ENCODE results near the gene TSTD1.
"Not testable (repeated sequence)": the region's sequence is repeated elsewhere in the genome, so short reads cannot be mapped to it uniquely, and the experiment has no call there.

TSTD1 gene

GRCh38 chr1:161069241-161069640 lies 30.5 kb upstream of the TSTD1 start:
- no peak for DNase-seq (ENCODE audit: low read depth in 2 of 2, low spot score in 1 of 2)

- DNase-seq (ENCODE audit: low read depth in 2 of 2, low spot score in 1 of 2) = peak; percentile 49 to 65
These were observed 29.8 kb upstream of the TSTD1 start for GRCh38 chr1:161068306-161069234.

GRCh38 chr1:161066694-161067093 lies 27.9 kb upstream of the TSTD1 start:
- no peak for DNase-seq (ENCODE audit: low read depth in 2 of 2, low spot score in 1 of 2)

- not testable (repeated sequence) for DNase-seq (ENCODE audit: low read depth in 2 of 2, low spot score in 1 of 2)
These were observed 26.9 kb upstream of the TSTD1 start for GRCh38 chr1:161065681-161066080.

- DNase-seq (ENCODE audit: low read depth in 2 of 2, low spot score in 1 of 2) = not testable (repeated sequence)
These were observed 25.2 kb upstream of the TSTD1 start for GRCh38 chr1:161063936-161064335.

- no peak for DNase-seq (ENCODE audit: low read depth in 2 of 2, low spot score in 1 of 2)
These were observed 22.7 kb upstream of the TSTD1 start for GRCh38 chr1:161061419-161061818.

- no peak for DNase-seq (ENCODE audit: low read depth in 2 of 2, low spot score in 1 of 2)
These were observed 20.5 kb upstream of the TSTD1 start for GRCh38 chr1:161059293-161059692.

GRCh38 chr1:161054805-161055204 lies 16.0 kb upstream of the TSTD1 start:
- no peak for DNase-seq (ENCODE audit: low read depth in 2 of 2, low spot score in 1 of 2)

GRCh38 chr1:161054232-161054631 lies 15.5 kb upstream of the TSTD1 start:
- no peak for DNase-seq (ENCODE audit: low read depth in 2 of 2, low spot score in 1 of 2)

- no peak for DNase-seq (ENCODE audit: low read depth in 2 of 2, low spot score in 1 of 2)
These were observed 14.1 kb upstream of the TSTD1 start for GRCh38 chr1:161052899-161053298.

- DNase-seq (ENCODE audit: low read depth in 2 of 2, low spot score in 1 of 2) = no peak
These were observed 12.5 kb upstream of the TSTD1 start for GRCh38 chr1:161051219-161051618.

GRCh38 chr1:161048949-161049722 lies 10.4 kb upstream of the TSTD1 start:
- DNase-seq (ENCODE audit: low read depth in 2 of 2, low spot score in 1 of 2) = no peak

GRCh38 chr1:161047436-161048420 lies 9.0 kb upstream of the TSTD1 start:
- DNase-seq (ENCODE audit: low read depth in 2 of 2, low spot score in 1 of 2) = no peak

- no peak for DNase-seq (ENCODE audit: low read depth in 2 of 2, low spot score in 1 of 2)
These were observed 8.0 kb upstream of the TSTD1 start for GRCh38 chr1:161046605-161047228.

GRCh38 chr1:161045736-161046604 lies 7.2 kb upstream of the TSTD1 start, which contains the start of gene USF1:
TSS of gene USF1 (minus strand) at chr1:161045977. CDS start at chr1:161043275, 2,702 bp downstream.
- peak; percentile 81 to 83 for DNase-seq (ENCODE audit: low read depth in 2 of 2, low spot score in 1 of 2)

GRCh38 chr1:161044908-161045735 lies 6.4 kb upstream of the TSTD1 start:
- no peak for DNase-seq (ENCODE audit: low read depth in 2 of 2, low spot score in 1 of 2)

- no peak for DNase-seq (ENCODE audit: low read depth in 2 of 2, low spot score in 1 of 2)
These were observed 5.8 kb upstream of the TSTD1 start for GRCh38 chr1:161044535-161044907.

GRCh38 chr1:161039546-161039945 lies 782 bp upstream of the TSTD1 start:
- no peak for DNase-seq (ENCODE audit: low read depth in 2 of 2, low spot score in 1 of 2)

GRCh38 chr1:161039154-161039545 lies 386 bp upstream of the TSTD1 start:
- DNase-seq (ENCODE audit: low read depth in 2 of 2, low spot score in 1 of 2) = no peak
